ENCODE results near the gene RAF1. TPM values are rescaled to one million over a fixed set of nuclear protein-coding genes. Genes with fewer than 3 reads are reported as not detected.

Gene RAF1
- total and polyA plus RNA-seq, 2 donors (not counting 3 experiments of a cell fraction or from before 2014, with no cell fraction given): 73.8 to 86.2 TPM

GRCh38 chr3:12659316-12660015 lies 4.5 kb downstream of the RAF1 start:
- H3K79me2 ChIP-seq (ENCODE audit: control insufficient read depth, insufficient read depth, low read length): peaks cover 93% of the 10 kb centered on the region
- H3K9me1 ChIP-seq (replicated peaks; ENCODE audit: control insufficient read depth, extremely low read depth, insufficient read depth, low read length): no peaks in the 10 kb centered on the region
- H3K9ac ChIP-seq (replicated peaks; ENCODE audit: extremely low read depth, insufficient read depth, low read length): no peak overlapping the region
- no peak overlapping the region for H3K4me2 ChIP-seq (ENCODE audit: insufficient read depth, low read length)
- H3K36me3 ChIP-seq (ENCODE audit: control insufficient read depth in 2 of 2, extremely low read depth in 1 of 2, insufficient read depth in 2 of 2, low read length in 2 of 2): no peaks in the 10 kb centered on the region
- H3K27ac ChIP-seq (ENCODE audit: insufficient read depth, low read depth, low read length): no peak overlapping the region
- dilution Hi-C loops (cut with MboI; ENCODE audit: extremely low pct_ligation_motif_present, low sequenced_read_pairs) (no loop called here), intact Hi-C loops (cut with micrococcal nuclease) (loop anchor here (5.0 kb wide), 2 partner anchors 63 to 72 kb away; no protein-coding TSS in a partner anchor)
- no peak overlapping the region for H2AFZ ChIP-seq (ENCODE audit: low read depth, low read length)
- ChIA-PET CTCF (interaction anchor here (1.1 kb wide), 2 partner anchors 12 to 44 kb away, joined by 3 read pairs; no protein-coding TSS in a partner anchor), POLR2A (interaction anchor here (0.6 kb wide), 1 partner anchor 9 kb away, joined by 8 read pairs; no protein-coding TSS in a partner anchor)
- H4K20me1 ChIP-seq (replicated peaks; ENCODE audit: control insufficient read depth, extremely low read depth, insufficient read depth, low read length): peaks cover 7% of the 10 kb centered on the region
- no peaks in the 10 kb centered on the region for H3K27me3 ChIP-seq (ENCODE audit: control insufficient read depth in 2 of 2, insufficient read depth in 2 of 2, low read length in 2 of 2)
- FAIRE-seq: no peak
- no peak for TF ChIP-seq MYC (IDR thresholded peaks at IDR 0.05; ENCODE audit: low read depth, low read length)
- no peak for TF ChIP-seq MAX (IDR thresholded peaks at IDR 0.05; ENCODE audit: insufficient read depth, insufficient read length)
- no peak for TF ChIP-seq POLR2AphosphoS5 (IDR thresholded peaks at IDR 0.05; ENCODE audit: insufficient read depth, low read depth, low read length)
- TF ChIP-seq, protein P1, sequence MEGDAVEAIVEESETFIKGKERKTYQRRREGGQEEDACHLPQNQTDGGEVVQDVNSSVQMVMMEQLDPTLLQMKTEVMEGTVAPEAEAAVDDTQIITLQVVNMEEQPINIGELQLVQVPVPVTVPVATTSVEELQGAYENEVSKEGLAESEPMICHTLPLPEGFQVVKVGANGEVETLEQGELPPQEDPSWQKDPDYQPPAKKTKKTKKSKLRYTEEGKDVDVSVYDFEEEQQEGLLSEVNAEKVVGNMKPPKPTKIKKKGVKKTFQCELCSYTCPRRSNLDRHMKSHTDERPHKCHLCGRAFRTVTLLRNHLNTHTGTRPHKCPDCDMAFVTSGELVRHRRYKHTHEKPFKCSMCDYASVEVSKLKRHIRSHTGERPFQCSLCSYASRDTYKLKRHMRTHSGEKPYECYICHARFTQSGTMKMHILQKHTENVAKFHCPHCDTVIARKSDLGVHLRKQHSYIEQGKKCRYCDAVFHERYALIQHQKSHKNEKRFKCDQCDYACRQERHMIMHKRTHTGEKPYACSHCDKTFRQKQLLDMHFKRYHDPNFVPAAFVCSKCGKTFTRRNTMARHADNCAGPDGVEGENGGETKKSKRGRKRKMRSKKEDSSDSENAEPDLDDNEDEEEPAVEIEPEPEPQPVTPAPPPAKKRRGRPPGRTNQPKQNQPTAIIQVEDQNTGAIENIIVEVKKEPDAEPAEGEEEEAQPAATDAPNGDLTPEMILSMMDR (IDR thresholded peaks at IDR 0.05; ENCODE audit: extremely low read depth in 1 of 2, insufficient read depth in 1 of 2, low read depth in 1 of 2, low read length in 2 of 2): no peak
- TF ChIP-seq GATA2 (IDR thresholded peaks at IDR 0.05; ENCODE audit: insufficient read depth, insufficient read length, low read depth, low read length): no peak
- TF ChIP-seq JUN (IDR thresholded peaks at IDR 0.05; ENCODE audit: borderline replicate concordance, insufficient read depth, insufficient read length, low read depth): no peak
- no peak for TF ChIP-seq POLR2A (IDR thresholded peaks at IDR 0.05; ENCODE audit: low read depth, low read length)
- TF ChIP-seq FOS (IDR thresholded peaks at IDR 0.05; ENCODE audit: borderline replicate concordance, insufficient read depth, low read length): no peak
- no peak for TF ChIP-seq EZH2 (IDR thresholded peaks at IDR 0.05; ENCODE audit: borderline replicate concordance, low read depth, low read length, severe bottlenecking)
- H3K4me3 ChIP-seq (replicated peaks in 1 of 3; ENCODE audit: insufficient read depth in 1 of 3, low read depth in 1 of 3, low read length in 3 of 3): no peak overlapping the region
- peaks cover 13% of the 10 kb centered on the region for H3K4me1 ChIP-seq (ENCODE audit: control insufficient read depth, extremely low read depth, insufficient read depth, low read length)
- BruUV-seq (replicated peaks): no TSS peak
- no peak for DNase-seq (ENCODE audit: low read depth, low spot score)
- no peaks in the 10 kb centered on the region for H3K9me3 ChIP-seq (replicated peaks; ENCODE audit: control insufficient read depth, insufficient read depth, low read length)

Measured in endothelial cell of umbilical vein (primary cell).